ENCODE data around the gene CCNH.

CCNH gene

GRCh38 chr5:87403899-87404298, 8.8 kb downstream of the CCNH start:
- no peak for FAIRE-seq

DNA sequence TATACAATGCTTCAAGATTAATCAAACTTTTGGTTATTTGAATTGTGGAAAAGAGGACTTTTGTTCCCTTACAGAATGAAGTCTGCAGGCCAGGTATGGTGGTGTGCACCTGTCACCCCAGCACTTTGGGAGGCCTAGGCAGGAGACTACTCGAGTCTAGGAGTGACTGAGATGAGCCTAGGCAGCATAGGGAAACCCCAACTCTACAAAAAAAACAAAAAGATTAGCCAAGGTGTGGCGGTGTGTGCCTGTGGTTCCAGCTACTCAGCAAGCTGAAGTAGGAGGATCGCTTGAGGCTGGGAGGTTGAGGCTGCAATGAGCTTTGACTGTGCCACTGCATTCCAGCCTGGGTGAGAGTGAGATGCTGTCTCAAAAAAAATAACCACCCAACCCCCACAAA, 9.3 kb downstream of the CCNH start:
- FAIRE-seq, result no peak
- no peak for DNase-seq (ENCODE audit: insufficient read length, low spot score)

More at GRCh38 chr5:87403899-87404298, 8.8 kb downstream of the CCNH start:
- no peak for DNase-seq (ENCODE audit: insufficient read length, low spot score)

DNA sequence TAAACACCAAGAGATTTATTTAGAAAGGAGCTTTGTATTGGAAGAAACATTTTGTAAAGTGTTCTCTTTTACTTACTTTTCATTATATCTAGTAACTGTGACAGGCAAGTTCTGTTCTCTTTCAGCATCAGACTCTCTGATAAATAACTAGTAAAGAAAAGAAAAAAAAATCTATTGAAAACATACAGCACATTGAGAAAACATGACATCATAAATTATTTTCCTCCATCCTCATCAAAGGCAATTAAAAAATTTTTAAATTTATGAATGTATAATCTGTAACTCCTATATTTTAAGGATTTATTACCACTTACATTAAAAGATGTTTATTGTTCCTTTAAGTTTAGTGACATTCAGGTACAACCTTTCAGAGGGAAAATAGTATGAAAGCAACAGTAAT, 11.1 kb downstream of the CCNH start:
- FAIRE-seq, result no peak

DNA sequence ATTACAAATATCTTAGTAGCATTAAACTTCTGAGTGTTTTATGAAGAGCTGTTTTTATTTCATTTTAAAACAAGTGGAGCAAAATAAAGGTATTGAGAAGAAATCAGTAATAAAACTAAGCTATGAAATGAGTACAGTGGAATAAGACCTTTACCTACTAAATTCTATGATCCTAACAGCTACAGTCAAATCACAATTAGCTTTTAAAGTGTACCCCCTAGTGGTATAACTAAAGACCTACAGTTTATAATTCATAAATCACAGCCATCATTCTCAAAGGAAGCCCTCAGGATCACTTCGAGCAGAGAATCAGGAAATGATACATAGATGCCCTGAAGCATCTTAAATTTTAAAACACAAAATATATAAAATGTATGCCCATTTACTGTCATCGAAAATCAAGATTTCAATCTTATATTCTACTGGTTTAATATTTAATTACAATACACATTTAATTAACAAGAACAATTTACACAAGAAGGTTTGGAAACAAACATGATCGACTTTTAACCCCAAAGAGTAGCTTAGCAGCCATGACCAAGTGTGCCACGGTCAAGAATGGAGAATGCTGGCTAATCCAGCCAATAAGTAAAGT, 12.3 kb downstream of the CCNH start:
- no peak for FAIRE-seq
- DNase-seq (ENCODE audit: insufficient read length, low spot score), result no peak

More for the DNA sequence above, 11.1 kb downstream of the CCNH start:
- DNase-seq (ENCODE audit: insufficient read length, low spot score), result no peak

DNA sequence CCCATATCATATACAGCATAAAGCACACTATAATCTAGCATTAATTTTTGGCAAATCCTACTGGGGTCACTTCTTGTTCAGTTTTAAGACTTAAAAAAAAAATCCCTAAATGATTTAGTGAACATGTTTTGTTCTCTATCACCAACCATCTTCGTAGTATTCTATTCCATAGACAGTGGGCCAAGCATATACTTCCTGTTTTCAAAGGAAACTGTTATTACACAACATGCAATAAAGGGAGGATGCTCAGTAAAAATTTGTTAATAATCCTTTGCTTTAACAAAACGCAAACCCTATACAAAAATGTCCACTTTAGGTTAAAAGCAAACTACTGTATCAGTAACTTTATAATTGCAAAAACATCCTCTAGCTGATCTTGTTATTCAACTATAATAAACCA, 13.0 kb downstream of the CCNH start:
- DNase-seq (ENCODE audit: insufficient read length, low spot score) (no peak), FAIRE-seq (no peak)

DNA sequence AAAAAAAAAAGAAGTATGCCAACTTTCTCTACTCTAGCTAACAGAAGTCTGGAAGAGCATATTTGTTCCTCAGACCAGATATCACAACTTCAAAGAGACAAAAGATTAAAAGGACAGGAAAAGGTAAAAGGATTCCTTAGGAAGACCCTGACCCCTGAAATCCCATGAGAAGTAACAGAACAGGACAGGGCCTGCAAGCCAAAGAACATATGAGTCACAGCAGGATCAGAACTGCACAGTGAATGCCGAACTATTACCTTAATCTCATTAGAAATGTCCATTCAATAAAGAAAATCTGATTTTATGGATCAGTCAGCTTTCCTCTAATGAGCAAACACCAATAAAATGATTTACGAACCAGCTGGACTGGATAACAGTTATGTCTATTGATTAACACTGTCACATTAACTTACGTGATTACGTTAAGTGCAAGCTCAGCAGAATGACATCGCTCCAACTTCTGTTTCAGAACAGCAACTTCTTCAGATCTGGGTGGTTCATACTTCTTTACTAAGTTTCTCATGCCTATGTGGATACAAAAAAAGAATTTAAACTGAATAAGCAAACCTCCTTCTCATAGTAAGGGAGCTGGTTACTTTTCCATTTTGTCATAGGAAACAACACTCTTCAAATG, 13.6 kb downstream of the CCNH start:
- FAIRE-seq (no peak), DNase-seq (ENCODE audit: insufficient read length, low spot score) (no peak)

GRCh38 chr5:87394411-87395165, 18.1 kb downstream of the CCNH start:
- DNase-seq (ENCODE audit: insufficient read length, low spot score) (no peak), FAIRE-seq (peak; percentile 18)

DNA sequence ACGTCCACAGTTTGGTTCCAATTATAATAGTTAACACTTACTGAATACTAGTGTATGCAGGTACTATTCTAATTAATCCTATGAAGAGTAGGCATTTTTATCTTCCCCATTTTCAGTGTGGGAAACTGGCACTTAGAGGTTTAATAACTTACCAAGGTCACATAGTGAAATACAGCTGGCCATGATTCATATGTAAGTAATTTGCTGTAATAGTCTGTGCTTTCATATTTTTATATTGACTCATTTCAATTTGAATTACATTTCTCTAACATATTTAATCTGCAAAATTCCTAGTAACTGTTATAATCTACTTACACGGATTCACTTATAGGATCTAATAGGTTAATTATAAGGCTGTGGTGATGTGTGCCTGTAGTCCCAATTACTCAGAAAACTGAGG, 19.4 kb downstream of the CCNH start:
- no peak for FAIRE-seq
- DNase-seq (ENCODE audit: insufficient read length, low spot score), result no peak

- FAIRE-seq (no peak), DNase-seq (ENCODE audit: insufficient read length, low spot score) (no peak)
These were observed 19.9 kb downstream of the CCNH start for GRCh38 chr5:87392801-87393200.

- no peak for DNase-seq (ENCODE audit: insufficient read length, low spot score)
- peak; percentile 35 for FAIRE-seq
These were observed 20.6 kb downstream of the CCNH start for GRCh38 chr5:87392170-87392569.

GRCh38 chr5:87390576-87391199, 22.0 kb downstream of the CCNH start:
- FAIRE-seq, result no peak
- no peak for DNase-seq (ENCODE audit: insufficient read length, low spot score)

- peak; percentile 28 for FAIRE-seq
- no peak for DNase-seq (ENCODE audit: insufficient read length, low spot score)
These were observed 22.7 kb downstream of the CCNH start for GRCh38 chr5:87390075-87390474.

- FAIRE-seq, result peak; percentile 8
- no peak for DNase-seq (ENCODE audit: insufficient read length, low spot score)
These were observed 23.3 kb downstream of the CCNH start for GRCh38 chr5:87389296-87390034.

DNA sequence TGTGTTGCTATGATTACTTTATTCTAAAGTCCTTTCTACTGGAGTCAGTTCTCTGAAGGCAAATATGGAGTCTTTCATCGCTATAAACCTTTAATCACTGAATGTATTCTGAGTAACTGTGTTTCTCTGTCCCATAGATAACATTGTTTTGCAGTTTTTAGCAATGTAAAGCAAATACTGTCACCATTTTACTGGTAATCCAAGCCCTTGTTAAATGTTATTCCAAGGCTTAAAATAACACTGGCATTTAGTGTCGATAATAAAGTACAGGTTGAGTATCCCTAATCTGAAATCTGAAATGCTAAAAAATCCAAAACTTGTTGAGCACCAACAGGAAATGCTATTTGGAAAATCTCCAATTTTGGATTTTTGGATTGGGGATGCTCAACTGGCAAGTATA, 24.6 kb downstream of the CCNH start:
- no peak for DNase-seq (ENCODE audit: insufficient read length, low spot score)
- no peak for FAIRE-seq

DNA sequence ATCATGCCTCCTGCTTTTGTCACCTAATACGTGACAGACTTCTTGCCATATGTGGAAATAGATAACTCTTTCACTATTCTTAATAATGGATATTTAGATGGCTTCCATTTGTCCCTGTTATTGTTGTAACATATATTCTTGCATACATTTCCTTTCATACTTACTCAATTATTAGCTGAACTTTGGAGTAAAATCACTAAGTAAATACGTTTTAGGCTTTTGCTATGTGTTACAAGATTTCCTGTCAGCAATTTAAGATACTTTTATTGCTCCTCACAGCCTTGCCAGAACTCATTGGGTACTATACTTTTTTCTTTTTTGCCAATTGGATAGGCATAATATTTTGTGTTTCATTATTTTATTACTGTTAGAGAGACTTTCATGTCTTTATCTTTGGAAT, 26.9 kb downstream of the CCNH start:
- FAIRE-seq (no peak), DNase-seq (ENCODE audit: insufficient read length, low spot score) (no peak)

DNA sequence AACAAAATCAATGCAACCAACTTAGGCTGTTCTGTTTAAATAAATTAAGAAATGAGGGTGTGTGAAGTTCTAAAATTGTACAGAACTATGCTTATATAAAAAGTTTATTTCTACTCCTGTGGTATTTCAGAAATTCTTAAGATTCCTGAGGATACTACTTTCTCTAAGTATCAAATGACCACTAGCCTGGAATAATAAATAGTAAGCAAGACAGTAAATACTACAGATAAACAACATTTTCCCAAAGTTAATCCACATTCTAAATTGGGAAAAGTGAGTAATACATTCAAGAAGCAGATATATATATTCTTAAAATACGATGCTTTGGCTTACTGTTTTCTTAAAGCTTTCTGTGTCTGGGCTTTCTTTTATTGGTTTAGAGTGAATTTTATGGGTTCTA, 29.5 kb downstream of the CCNH start:
- no peak for FAIRE-seq
- DNase-seq (ENCODE audit: insufficient read length, low spot score), result no peak

DNA sequence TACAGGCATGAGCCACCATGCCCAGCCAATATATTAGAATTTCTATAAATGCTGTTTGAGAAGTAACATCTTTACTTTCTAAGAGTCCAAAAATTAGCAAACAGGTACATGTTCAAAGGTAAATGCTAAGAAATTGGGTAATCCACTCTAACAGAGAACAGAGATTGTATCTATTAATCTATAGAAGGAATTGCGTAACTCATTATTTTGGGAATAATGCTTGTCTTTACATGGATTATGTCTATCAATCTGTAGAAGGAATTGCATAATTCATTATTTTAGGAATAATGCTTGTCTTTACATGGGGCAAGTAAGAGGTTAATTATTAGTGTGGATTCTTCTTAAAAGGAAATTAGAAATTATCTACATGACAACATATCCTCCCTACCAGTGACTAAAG, 30.5 kb downstream of the CCNH start:
- FAIRE-seq (no peak), DNase-seq (ENCODE audit: insufficient read length, low spot score) (no peak)

GRCh38 chr5:87372705-87373104, 40.0 kb downstream of the CCNH start:
- no peak for DNase-seq (ENCODE audit: insufficient read length, low spot score)
- no peak for FAIRE-seq

DNA sequence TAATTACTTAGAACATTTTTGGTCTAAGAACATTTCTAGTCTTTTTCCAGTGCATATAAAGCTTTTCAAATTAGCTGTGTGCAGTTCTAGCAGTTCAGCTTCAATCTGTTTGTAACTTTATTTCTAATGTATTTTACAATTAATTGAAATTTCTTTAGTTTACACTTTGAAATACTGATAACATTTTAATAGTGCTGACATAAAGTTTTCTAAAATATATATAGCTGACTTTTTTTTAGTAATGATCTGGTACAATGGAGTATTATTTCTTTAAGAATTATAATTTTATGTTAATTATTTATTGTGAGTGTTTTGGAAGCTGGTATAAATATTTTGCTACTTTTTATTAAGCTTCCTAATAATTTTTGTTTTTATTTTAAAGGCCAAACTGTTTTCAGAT, 43.3 kb downstream of the CCNH start:
- FAIRE-seq (no peak), DNase-seq (ENCODE audit: insufficient read length, low spot score) (no peak)

GRCh38 chr5:87368601-87369000, 44.1 kb downstream of the CCNH start:
- FAIRE-seq, result no peak
- DNase-seq (ENCODE audit: insufficient read length, low spot score), result no peak

DNA sequence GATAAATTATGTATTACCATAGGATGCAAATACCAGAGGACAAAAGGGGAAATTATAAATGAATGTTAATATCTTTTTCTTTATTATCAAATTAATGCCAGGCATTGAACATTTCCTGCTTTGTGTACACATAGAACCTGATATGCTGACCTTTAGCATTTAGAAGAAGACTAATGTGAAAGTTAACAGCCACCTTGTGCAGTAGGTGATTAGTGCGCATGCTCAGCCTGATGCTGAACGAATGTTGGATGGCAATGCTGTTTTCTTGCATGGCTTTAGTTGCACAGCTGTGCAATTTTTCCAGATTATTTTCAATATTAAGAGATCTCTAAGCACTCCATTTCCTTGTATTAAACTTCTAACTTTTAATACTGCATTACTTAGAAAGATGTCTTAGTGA, 45.5 kb downstream of the CCNH start:
- FAIRE-seq, result no peak
- no peak for DNase-seq (ENCODE audit: insufficient read length, low spot score)

Measured in GM19239 (cell line).